ENCODE data around the gene LRRC15. TPM values are rescaled to one million over a fixed set of nuclear protein-coding genes. Genes with fewer than 3 reads are reported as not detected.

LRRC15 gene
- total RNA-seq, 4 donors from 2014 or later, result 0.14 to 0.32 TPM; not detected in 2

GRCh38 chr3:194364652-194365434 lies 4.7 kb downstream of the LRRC15 start:
- Histone ChIP-seq H3K4me3 (no peak overlapping the region), H3K36me3 (no peaks in the 10 kb centered on the region), H3K27me3 (peaks cover 12% of the 10 kb centered on the region), H3K27ac (peak overlapping the region; percentile 6 to 55 (median 26)), H3K9me3 (no peaks in the 10 kb centered on the region), H3K4me1 (peaks cover 0 to 7% (median 3%) of the 10 kb centered on the region in 4 donors)
- in situ Hi-C loops (cut with MboI; ENCODE audit: low pct_ligation_motif_present in 1 of 4, low pct_unique_long_range_greater_than_20kb in 1 of 4, low sequenced_read_pairs in 3 of 4), result no loop called here
- 70% methylated on average over 20 of the region's 20 CpGs; no CpG with 5 or more reads in 1 of the 2 donors for WGBS, 2 donors (ENCODE audit: low coverage in 1 of 2)
- DNase-seq, result peak; percentile 19
- intact Hi-C loops (cut with DNase I; ENCODE audit: low total_unique reads), result no loop called here
- TF ChIP-seq POLR2AphosphoS5 (IDR thresholded peaks at IDR 0.05), result no peak
- TF ChIP-seq CTCF (IDR thresholded peaks at IDR 0.05), result no peak
- TF ChIP-seq EP300 (IDR thresholded peaks at IDR 0.05; ENCODE audit: low read depth), result no peak
- no peak for TF ChIP-seq POLR2A (IDR thresholded peaks at IDR 0.05)

- DNase-seq, result no peak
- intact Hi-C loops (cut with DNase I; ENCODE audit: low total_unique reads) (no loop called here), in situ Hi-C loops (cut with MboI; ENCODE audit: low pct_ligation_motif_present in 1 of 4, low pct_unique_long_range_greater_than_20kb in 1 of 4, low sequenced_read_pairs in 3 of 4) (no loop called here)
- Histone ChIP-seq H3K27ac (peak overlapping the region in 1 of 4 donors; percentile 17), H3K36me3 (no peaks in the 10 kb centered on the region), H3K4me3 (no peak overlapping the region), H3K27me3 (peaks cover 7% of the 10 kb centered on the region), H3K9me3 (no peaks in the 10 kb centered on the region), H3K4me1 (peaks cover 0 to 7% (median 2%) of the 10 kb centered on the region in 4 donors)
- TF ChIP-seq POLR2AphosphoS5 (IDR thresholded peaks at IDR 0.05), result no peak
- no peak for TF ChIP-seq EP300 (IDR thresholded peaks at IDR 0.05; ENCODE audit: low read depth)
- TF ChIP-seq CTCF (IDR thresholded peaks at IDR 0.05), result no peak
- no peak for TF ChIP-seq POLR2A (IDR thresholded peaks at IDR 0.05)
- WGBS, 2 donors (ENCODE audit: low coverage in 1 of 2), result 36% methylated on average over 3 of the region's 3 CpGs; no CpG with 5 or more reads in 1 of the 2 donors
Observed at GRCh38 chr3:194364314-194364651, 5.3 kb downstream of the LRRC15 start.

- Histone ChIP-seq H3K9me3 (no peaks in the 10 kb centered on the region), H3K4me1 (peaks cover 0 to 7% (median 2%) of the 10 kb centered on the region in 4 donors), H3K27ac (no peak overlapping the region), H3K4me3 (no peak overlapping the region), H3K36me3 (no peaks in the 10 kb centered on the region), H3K27me3 (no peaks in the 10 kb centered on the region)
- DNase-seq, result no peak
- WGBS, 2 donors (ENCODE audit: low coverage in 1 of 2), result 96% methylated on average over 16 of the region's 18 CpGs; no CpG with 5 or more reads in 1 of the 2 donors
- intact Hi-C loops (cut with DNase I; ENCODE audit: low total_unique reads), result no loop called here
- TF ChIP-seq POLR2AphosphoS5 (IDR thresholded peaks at IDR 0.05) (no peak), CTCF (IDR thresholded peaks at IDR 0.05) (no peak), POLR2A (IDR thresholded peaks at IDR 0.05) (no peak), EP300 (IDR thresholded peaks at IDR 0.05; ENCODE audit: low read depth) (no peak)
- in situ Hi-C loops (cut with MboI; ENCODE audit: low pct_ligation_motif_present in 1 of 4, low pct_unique_long_range_greater_than_20kb in 1 of 4, low sequenced_read_pairs in 3 of 4), result no loop called here
Observed at GRCh38 chr3:194360568-194360967, 9.0 kb downstream of the LRRC15 start.

- WGBS, 2 donors (ENCODE audit: low coverage in 1 of 2), result 85 to 100% methylated on average over 4 to 11 of the region's 11 CpGs
- no peak for TF ChIP-seq CTCF (IDR thresholded peaks at IDR 0.05)
- TF ChIP-seq EP300 (IDR thresholded peaks at IDR 0.05; ENCODE audit: low read depth), result no peak
- no peak for TF ChIP-seq POLR2A (IDR thresholded peaks at IDR 0.05)
- no peak for TF ChIP-seq POLR2AphosphoS5 (IDR thresholded peaks at IDR 0.05)
Observed at GRCh38 chr3:194357681-194358080, 11.9 kb downstream of the LRRC15 start.

More at GRCh38 chr3:194357681-194358080, 11.9 kb downstream of the LRRC15 start:
- H3K27ac ChIP-seq, result no peak overlapping the region
- DNase-seq, result no peak
- in situ Hi-C loops (cut with MboI; ENCODE audit: low pct_ligation_motif_present in 1 of 4, low pct_unique_long_range_greater_than_20kb in 1 of 4, low sequenced_read_pairs in 3 of 4) (no loop called here), intact Hi-C loops (cut with DNase I; ENCODE audit: low total_unique reads) (no loop called here)
- H3K27me3 ChIP-seq, result no peaks in the 10 kb centered on the region
- H3K36me3 ChIP-seq, result no peaks in the 10 kb centered on the region
- no peaks in the 10 kb centered on the region for H3K4me1 ChIP-seq
- H3K4me3 ChIP-seq, result no peak overlapping the region
- no peaks in the 10 kb centered on the region for H3K9me3 ChIP-seq

All from transverse colon (tissue), 4 donors.